Nephron (organoid): ENCODE data around the gene KLF11.
A peak's percentile ranks its signal among the peaks of the same experiment; 100 is the strongest.

Experiments
- H3K27ac Mint-ChIP-seq, 3 experiments: 2 replicates each; pipeline ENCODE4 v1.8.0; 2020; ENCODE audit warnings: mixed read lengths in 3 of 3, mild to moderate bottlenecking in 2 of 3, moderate library complexity in 1 of 3
- H3K27me3 Mint-ChIP-seq: 2 replicates; pipeline ENCODE4 v1.8.0; 2021; ENCODE audit warnings: low read depth, mild to moderate bottlenecking, moderate library complexity, mixed read lengths
- H3K36me3 Mint-ChIP-seq: 2 replicates; pipeline ENCODE4 v1.8.0; 2020; ENCODE audit warnings: low read depth, mixed read lengths
- H3K4me1 Mint-ChIP-seq: 2 replicates; pipeline ENCODE4 v1.8.0; 2020; ENCODE audit warnings: mixed read lengths
- H3K4me3 Mint-ChIP-seq, 3 experiments: 2 replicates each; pipeline ENCODE4 v1.8.0; 2020; ENCODE audit warnings: mild to moderate bottlenecking in 3 of 3, mixed read lengths in 3 of 3, moderate library complexity in 2 of 3
- H3K9me3 Mint-ChIP-seq: 2 replicates; pipeline ENCODE4 v1.8.0; 2020; ENCODE audit warnings: mixed read lengths
- TF ChIP-seq, protein P1 (sequence below), 3 experiments: fragments of 200-600 bp; sonication (generic); IDR thresholded peaks; one replicate each; pipeline ENCODE4 v1.5.0; 2021; ENCODE audit warnings: antibody characterized with exemption in 3 of 3; ENCODE audit not compliant: unreplicated experiment in 3 of 3

Gene KLF11

DNA sequence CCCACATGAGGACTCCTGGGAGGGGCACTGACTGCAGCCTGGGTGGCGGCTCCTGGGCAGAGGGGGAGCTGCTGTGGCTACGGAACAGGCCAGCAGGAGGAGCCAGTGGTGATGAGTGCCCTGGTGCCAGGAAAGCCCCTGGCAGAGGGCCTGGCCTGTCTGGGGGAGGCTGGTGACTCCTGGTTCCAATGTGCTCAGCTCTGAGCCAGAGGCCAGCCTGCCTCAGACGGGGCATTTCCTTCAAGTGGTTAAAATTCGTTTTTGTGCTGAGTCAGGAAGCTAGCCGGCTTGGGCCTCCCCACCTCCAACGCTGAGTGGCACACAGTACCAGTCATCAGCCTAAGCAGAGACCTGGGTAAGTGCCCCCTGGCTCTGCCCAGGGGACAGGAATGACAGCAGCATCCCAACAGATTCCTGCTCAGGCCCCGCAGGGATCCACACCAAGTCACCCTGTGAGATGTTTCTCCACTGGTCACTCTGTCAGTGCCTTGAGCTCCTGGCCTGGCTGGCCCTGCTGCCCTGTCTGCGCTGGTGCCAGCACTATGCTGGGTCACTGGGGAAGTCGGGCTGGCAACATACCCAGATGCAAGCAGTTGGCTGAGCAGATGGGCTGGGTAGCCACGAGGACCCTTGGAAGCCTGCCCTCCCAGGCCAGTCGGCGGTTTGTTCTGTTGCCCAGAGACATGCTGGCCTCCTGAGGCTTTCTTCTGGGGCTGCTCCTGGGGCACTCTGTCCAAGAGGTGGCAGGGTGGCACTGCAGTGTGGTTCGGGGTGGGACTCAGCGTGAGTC is 7.1 kb upstream of the KLF11 start:
- Mint-ChIP-seq H3K36me3 (no peaks in the 10 kb centered on the region), H3K4me1 (peaks cover 6% of the 10 kb centered on the region), H3K27me3 (peaks cover 3% of the 10 kb centered on the region), H3K9me3 (no peaks in the 10 kb centered on the region), H3K4me3 (no peak overlapping the region), H3K27ac (no peak overlapping the region)
- TF ChIP-seq, protein P1, sequence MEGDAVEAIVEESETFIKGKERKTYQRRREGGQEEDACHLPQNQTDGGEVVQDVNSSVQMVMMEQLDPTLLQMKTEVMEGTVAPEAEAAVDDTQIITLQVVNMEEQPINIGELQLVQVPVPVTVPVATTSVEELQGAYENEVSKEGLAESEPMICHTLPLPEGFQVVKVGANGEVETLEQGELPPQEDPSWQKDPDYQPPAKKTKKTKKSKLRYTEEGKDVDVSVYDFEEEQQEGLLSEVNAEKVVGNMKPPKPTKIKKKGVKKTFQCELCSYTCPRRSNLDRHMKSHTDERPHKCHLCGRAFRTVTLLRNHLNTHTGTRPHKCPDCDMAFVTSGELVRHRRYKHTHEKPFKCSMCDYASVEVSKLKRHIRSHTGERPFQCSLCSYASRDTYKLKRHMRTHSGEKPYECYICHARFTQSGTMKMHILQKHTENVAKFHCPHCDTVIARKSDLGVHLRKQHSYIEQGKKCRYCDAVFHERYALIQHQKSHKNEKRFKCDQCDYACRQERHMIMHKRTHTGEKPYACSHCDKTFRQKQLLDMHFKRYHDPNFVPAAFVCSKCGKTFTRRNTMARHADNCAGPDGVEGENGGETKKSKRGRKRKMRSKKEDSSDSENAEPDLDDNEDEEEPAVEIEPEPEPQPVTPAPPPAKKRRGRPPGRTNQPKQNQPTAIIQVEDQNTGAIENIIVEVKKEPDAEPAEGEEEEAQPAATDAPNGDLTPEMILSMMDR (IDR thresholded peaks at IDR 0.05; ENCODE audit: unreplicated experiment in 3 of 3), result peak; percentile 16 to 19 (median 18)

GRCh38 chr2:10038123-10038522 is 5.2 kb upstream of the KLF11 start:
- H3K4me3 Mint-ChIP-seq, result no peak overlapping the region

GRCh38 chr2:10038716-10039115 is 4.6 kb upstream of the KLF11 start:
- H3K27me3 Mint-ChIP-seq, result peaks cover 7% of the 10 kb centered on the region
- TF ChIP-seq, protein P1 (IDR thresholded peaks at IDR 0.05; ENCODE audit: unreplicated experiment in 3 of 3), result no peak
- H3K9me3 Mint-ChIP-seq, result no peaks in the 10 kb centered on the region
- H3K27ac Mint-ChIP-seq, result peak overlapping the region in 2 of 3 experiments; percentile 0 to 14
- H3K4me3 Mint-ChIP-seq, result peak overlapping the region in 2 of 3 experiments; percentile 4
- peaks cover 13% of the 10 kb centered on the region for H3K4me1 Mint-ChIP-seq
- H3K36me3 Mint-ChIP-seq, result no peaks in the 10 kb centered on the region

More at GRCh38 chr2:10038123-10038522, 5.2 kb upstream of the KLF11 start:
- Mint-ChIP-seq H3K36me3 (no peaks in the 10 kb centered on the region), H3K27ac (peak overlapping the region in 1 of 3 experiments; percentile 0), H3K9me3 (no peaks in the 10 kb centered on the region), H3K27me3 (peaks cover 7% of the 10 kb centered on the region), H3K4me1 (peaks cover 13% of the 10 kb centered on the region)
- TF ChIP-seq, protein P1 (IDR thresholded peaks at IDR 0.05; ENCODE audit: unreplicated experiment in 3 of 3), result no peak

DNA sequence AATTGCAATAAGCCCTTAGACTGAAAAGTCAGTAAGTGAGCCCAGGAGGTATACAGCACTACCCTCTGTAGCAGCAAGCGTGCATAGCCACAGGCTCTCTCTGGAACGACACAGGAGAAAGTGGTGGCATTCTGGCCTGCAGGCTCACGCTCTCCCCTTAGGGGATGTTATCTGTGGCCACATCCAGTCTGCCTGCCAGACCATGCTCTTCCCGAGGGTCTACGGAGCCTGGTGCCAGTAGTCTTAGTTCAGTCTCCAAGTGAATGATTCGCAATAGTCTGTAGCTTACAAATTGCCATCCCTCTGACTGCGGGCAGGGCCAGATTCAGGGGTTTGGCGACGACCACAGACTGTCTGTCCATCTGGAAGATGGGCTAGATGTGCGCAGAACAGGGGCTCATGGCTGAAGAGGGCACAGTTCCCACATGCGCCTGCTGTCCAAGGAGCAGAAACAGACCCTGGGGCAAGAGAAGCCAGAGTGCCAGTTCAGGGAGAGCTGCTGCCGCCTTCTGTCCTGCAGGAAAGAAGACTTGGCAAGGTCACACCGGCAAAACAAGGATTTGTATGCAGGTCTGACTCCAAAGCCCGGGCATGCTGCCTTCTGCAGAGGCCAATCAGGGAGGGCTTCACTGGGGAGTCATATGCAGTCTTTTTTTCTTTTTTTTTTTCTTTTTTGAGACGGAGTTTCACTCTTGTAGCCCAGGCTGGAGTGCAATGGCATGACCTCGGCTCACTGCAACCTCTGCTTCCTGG is 3.5 kb upstream of the KLF11 start:
- Mint-ChIP-seq H3K27ac (peak overlapping the region; percentile 38 to 100 (median 66)), H3K27me3 (peaks cover 7% of the 10 kb centered on the region), H3K36me3 (no peaks in the 10 kb centered on the region), H3K4me1 (peaks cover 13% of the 10 kb centered on the region), H3K9me3 (no peaks in the 10 kb centered on the region), H3K4me3 (peak overlapping the region; percentile 16 to 53 (median 23))
- TF ChIP-seq, protein P1 (IDR thresholded peaks at IDR 0.05; ENCODE audit: unreplicated experiment in 3 of 3), result no peak

- TF ChIP-seq, protein P1 (IDR thresholded peaks at IDR 0.05; ENCODE audit: unreplicated experiment in 3 of 3), result no peak
- Mint-ChIP-seq H3K27ac (peak overlapping the region; percentile 99 to 100 (median 99)), H3K36me3 (peaks cover 5% of the 10 kb centered on the region), H3K4me1 (peaks cover 24% of the 10 kb centered on the region), H3K9me3 (no peaks in the 10 kb centered on the region), H3K27me3 (peaks cover 7% of the 10 kb centered on the region), H3K4me3 (peak overlapping the region; percentile 89 to 96 (median 94))
Measured at GRCh38 chr2:10041711-10042110, 1.6 kb upstream of the KLF11 start.
